Lower lobe of right lung (tissue), 2 donors: ENCODE data around the gene PREP. TPM values are rescaled to one million over a fixed set of nuclear protein-coding genes. Genes with fewer than 3 reads are reported as not detected.
A peak's percentile ranks its signal among the peaks of the same experiment; 100 is the strongest.

Source experiments
- ATAC-seq, 2 donors: fragments of 200-7000 bp; cut with Tn5 transposase; one replicate each; pipeline ENCODE4 v1.9.1; 2020 to 2022; ENCODE audit warnings: mild to moderate bottlenecking in 2 of 2, moderate library complexity in 2 of 2
- DNase-seq: peaks from one replicate; pipeline ENCODE4 v3.0.0-alpha.2; 2020
- H3K27ac ChIP-seq: fragments of 200-600 bp; one replicate; pipeline ENCODE4 v1.8.0; 2022
- H3K27me3 ChIP-seq: fragments of 200-600 bp; one replicate; pipeline ENCODE4 v1.8.0; 2022; ENCODE audit warnings: low read depth
- H3K36me3 ChIP-seq: fragments of 200-600 bp; one replicate; pipeline ENCODE4 v1.8.0; 2022; ENCODE audit warnings: mild to moderate bottlenecking
- H3K4me1 ChIP-seq: fragments of 200-600 bp; one replicate; pipeline ENCODE4 v1.8.0; 2022
- H3K4me3 ChIP-seq: fragments of 200-600 bp; one replicate; pipeline ENCODE4 v1.8.0; 2022; ENCODE audit warnings: mild to moderate bottlenecking
- H3K9me3 ChIP-seq: fragments of 200-600 bp; one replicate; pipeline ENCODE4 v1.8.0; 2022
- intact Hi-C: fragments of 100-400 bp; cut with DNase I; formaldehyde crosslinking; loops from one replicate; pipeline ENCODE4 v1.11.0; 2022
- total RNA-seq: library from RNA; stranded (reverse); fragmentation: NEBNext Ultra II Directional; extraction: Animal tissue kit (Norgen Biotek cat#: 25700); gene quantifications from one replicate; pipeline ENCODE4 v1.2.1, GENCODE V29; 2021
- TF ChIP-seq, protein P1 (sequence below): fragments of 200-600 bp; IDR thresholded peaks from one replicate; pipeline ENCODE4 v1.8.0; 2022; ENCODE audit warnings: antibody characterized with exemption, mild to moderate bottlenecking
- donor health status: DM: no; HTN: yes; CAD: no; lungs with severe emphysema.

The PREP gene
- total RNA-seq, 1 donor from 2014 or later: 30.0 TPM

DNA sequence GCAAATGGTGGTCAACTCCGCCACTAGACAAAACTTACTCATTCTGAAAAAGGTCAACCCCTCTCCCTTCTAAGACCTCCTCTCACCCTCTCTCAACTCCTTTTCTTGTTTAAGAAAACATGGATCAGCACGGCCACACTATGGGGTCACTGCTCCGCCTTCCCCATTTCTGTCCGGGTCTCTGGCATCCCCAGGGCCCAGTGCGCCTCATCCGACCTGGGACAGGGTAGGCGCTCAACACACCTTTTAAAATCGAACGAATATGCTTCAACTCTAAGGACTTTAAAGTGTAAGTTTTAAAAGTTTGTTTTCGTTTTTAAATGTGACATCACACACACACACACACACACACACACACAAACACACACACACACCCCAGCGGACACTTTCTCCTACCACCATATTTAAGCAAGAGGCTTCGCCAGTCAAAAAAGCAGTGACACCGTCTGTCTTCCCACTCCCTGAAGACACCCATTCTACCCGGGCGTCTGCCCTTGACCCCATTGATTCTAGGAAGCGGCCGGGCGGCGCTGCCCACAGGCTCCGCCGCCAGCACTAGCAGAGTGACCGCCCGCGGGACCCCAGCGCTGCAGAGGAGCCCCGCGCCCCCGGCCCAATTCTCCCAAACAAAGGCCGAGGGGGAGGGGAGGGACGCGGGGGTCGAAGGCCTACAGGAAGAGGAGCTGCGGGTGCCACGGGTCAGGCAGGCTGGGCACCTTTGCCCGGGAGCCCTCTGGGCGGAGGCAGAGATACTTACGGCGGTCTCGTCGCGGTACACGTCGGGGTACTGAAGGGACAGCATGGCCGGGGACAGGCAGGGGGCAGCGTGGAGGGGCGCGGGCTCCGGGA lies 568 bp downstream of the PREP start:
- DNase-seq: no peak

DNA sequence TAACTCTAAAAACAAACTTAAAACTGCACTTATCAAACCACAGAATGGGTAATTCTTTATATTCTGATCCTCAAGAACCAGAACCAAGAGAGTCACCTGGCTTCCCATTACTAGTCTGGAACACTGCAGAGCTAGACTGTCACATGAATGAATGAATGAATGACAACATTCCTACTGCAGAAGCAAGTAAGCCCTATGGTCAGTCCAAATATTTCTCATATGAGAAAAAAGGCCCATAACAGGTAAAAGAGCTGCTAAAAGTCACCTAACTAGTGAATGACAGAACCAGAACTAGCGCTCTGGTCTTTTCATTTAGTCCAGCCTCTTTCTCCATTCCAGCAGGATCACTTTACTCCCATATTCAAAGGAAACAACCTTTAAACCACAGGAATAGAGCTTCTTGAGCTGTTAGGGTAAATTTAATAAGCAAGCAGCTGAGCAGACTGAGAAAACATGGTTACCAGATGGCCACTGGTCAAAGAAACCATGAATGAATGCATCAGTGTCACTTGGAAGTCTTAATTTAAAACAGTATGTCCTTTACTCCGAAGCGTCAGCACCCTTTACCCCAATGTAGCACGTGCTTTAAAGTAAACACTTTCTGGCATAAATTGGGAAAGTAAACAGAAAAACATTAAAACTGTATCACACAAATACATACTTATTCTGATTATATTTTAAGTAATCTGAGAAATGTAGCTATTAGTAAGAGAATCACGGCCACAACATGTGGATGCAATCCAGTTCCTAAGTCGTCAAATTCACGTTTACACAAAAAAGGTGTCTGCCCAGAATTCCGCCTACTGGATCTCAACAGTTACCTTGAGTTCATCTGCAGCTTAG lies 1.4 kb downstream of the PREP start:
- peaks cover 39% of the 10 kb centered on the region for H3K4me1 ChIP-seq
- intact Hi-C loops: no loop called here
- DNase-seq: no peak
- H3K9me3 ChIP-seq: no peaks in the 10 kb centered on the region
- no peak overlapping the region for H3K27ac ChIP-seq
- H3K27me3 ChIP-seq: no peaks in the 10 kb centered on the region
- ATAC-seq: no peak
- H3K36me3 ChIP-seq: peaks cover 8% of the 10 kb centered on the region
- H3K4me3 ChIP-seq: peak overlapping the region; percentile 88
- TF ChIP-seq, protein P1, sequence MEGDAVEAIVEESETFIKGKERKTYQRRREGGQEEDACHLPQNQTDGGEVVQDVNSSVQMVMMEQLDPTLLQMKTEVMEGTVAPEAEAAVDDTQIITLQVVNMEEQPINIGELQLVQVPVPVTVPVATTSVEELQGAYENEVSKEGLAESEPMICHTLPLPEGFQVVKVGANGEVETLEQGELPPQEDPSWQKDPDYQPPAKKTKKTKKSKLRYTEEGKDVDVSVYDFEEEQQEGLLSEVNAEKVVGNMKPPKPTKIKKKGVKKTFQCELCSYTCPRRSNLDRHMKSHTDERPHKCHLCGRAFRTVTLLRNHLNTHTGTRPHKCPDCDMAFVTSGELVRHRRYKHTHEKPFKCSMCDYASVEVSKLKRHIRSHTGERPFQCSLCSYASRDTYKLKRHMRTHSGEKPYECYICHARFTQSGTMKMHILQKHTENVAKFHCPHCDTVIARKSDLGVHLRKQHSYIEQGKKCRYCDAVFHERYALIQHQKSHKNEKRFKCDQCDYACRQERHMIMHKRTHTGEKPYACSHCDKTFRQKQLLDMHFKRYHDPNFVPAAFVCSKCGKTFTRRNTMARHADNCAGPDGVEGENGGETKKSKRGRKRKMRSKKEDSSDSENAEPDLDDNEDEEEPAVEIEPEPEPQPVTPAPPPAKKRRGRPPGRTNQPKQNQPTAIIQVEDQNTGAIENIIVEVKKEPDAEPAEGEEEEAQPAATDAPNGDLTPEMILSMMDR: no peak

More for the DNA sequence above, 568 bp downstream of the PREP start:
- Histone ChIP-seq H3K27ac (peak overlapping the region; percentile 89), H3K36me3 (peaks cover under 1% of the 10 kb centered on the region), H3K27me3 (no peaks in the 10 kb centered on the region), H3K4me3 (peak overlapping the region; percentile 88), H3K4me1 (peaks cover 39% of the 10 kb centered on the region), H3K9me3 (no peaks in the 10 kb centered on the region)
- TF ChIP-seq, protein P1: no peak
- intact Hi-C loops: no loop called here
- peak; percentile 18 to 71 for ATAC-seq

DNA sequence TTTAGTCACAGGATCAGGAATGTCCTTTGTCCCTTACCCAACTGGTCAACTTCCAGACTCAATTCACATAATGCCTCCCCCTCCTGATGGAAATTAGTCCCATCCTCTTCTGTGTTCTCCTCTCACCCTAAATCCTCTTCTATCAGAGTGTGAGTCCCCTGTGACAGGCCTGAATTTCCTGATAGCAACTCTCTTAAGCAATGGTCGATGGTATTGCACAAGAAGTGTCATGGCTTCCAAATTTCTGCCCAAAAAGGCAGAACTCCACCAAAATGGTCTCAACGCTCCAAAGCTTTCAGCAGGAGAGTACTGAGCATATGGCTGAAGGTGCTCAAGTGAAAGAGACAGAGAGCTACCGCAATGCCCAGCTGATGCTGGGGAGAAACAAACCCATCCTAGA lies 2.4 kb downstream of the PREP start:
- TF ChIP-seq, protein P1: no peak
- Histone ChIP-seq H3K36me3 (peaks cover 17% of the 10 kb centered on the region), H3K4me1 (peaks cover 39% of the 10 kb centered on the region), H3K4me3 (no peak overlapping the region), H3K9me3 (no peaks in the 10 kb centered on the region), H3K27ac (no peak overlapping the region), H3K27me3 (no peaks in the 10 kb centered on the region)
- ATAC-seq (no peak), DNase-seq (no peak)
- intact Hi-C loops: no loop called here

DNA sequence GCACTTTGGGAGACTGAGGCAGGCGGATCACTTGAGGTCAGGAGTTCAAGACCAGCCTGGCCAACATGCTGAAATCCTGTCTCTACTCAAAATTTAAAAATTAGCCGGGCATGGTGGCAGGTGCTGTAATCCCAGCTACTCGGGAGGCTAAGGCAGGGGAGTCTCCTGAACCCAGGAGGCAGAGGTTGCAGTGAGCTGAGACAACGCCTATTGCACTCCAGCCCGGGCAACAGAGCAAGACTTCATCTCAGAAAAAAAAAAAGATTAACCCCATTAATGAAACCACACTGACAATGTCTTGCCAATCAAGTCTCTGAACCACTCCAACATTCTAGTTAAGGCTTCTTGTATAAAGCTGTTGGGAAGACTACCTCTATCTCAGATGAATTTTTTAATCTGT lies 4.0 kb downstream of the PREP start:
- no peaks in the 10 kb centered on the region for H3K27me3 ChIP-seq
- intact Hi-C loops: no loop called here
- DNase-seq: no peak
- TF ChIP-seq, protein P1: no peak
- peaks cover 18% of the 10 kb centered on the region for H3K36me3 ChIP-seq
- ATAC-seq: no peak
- H3K4me3 ChIP-seq: no peak overlapping the region
- no peaks in the 10 kb centered on the region for H3K9me3 ChIP-seq
- peaks cover 39% of the 10 kb centered on the region for H3K4me1 ChIP-seq
- no peak overlapping the region for H3K27ac ChIP-seq

DNA sequence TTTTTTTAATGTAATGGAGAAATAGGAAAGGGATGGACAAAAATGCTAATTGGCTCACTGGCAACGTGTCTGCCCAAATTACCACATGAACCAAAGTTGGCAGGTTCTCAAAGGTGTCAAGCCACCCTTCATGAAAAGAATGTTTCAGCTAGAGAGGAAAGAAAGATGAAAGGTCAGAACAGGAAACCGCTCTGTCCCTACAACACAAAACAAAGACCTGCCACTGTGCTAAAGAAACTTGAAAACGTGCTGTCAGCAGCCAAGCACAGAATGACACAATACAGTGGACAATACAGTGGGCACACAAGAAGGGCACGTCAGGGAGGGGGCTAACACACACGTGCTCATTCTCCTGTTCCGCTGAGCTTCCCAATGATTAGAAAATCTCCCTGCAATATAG lies 4.9 kb downstream of the PREP start:
- ATAC-seq (no peak), DNase-seq (no peak)
- H3K36me3 ChIP-seq: peaks cover 18% of the 10 kb centered on the region
- no peak overlapping the region for H3K4me3 ChIP-seq
- no peak overlapping the region for H3K27ac ChIP-seq
- TF ChIP-seq, protein P1: no peak
- H3K4me1 ChIP-seq: peaks cover 39% of the 10 kb centered on the region
- intact Hi-C loops: no loop called here
- no peaks in the 10 kb centered on the region for H3K9me3 ChIP-seq
- no peaks in the 10 kb centered on the region for H3K27me3 ChIP-seq
